NOMO-1 (cell line): ENCODE data around the gene GANAB.

Experiments
- DNase-seq, 2 experiments: peaks; one replicate each; lab custom pipeline; 2025; ENCODE audit not compliant: unreplicated experiment in 2 of 2; lab: John Stamatoyannopoulos, UW

The GANAB gene

DNA sequence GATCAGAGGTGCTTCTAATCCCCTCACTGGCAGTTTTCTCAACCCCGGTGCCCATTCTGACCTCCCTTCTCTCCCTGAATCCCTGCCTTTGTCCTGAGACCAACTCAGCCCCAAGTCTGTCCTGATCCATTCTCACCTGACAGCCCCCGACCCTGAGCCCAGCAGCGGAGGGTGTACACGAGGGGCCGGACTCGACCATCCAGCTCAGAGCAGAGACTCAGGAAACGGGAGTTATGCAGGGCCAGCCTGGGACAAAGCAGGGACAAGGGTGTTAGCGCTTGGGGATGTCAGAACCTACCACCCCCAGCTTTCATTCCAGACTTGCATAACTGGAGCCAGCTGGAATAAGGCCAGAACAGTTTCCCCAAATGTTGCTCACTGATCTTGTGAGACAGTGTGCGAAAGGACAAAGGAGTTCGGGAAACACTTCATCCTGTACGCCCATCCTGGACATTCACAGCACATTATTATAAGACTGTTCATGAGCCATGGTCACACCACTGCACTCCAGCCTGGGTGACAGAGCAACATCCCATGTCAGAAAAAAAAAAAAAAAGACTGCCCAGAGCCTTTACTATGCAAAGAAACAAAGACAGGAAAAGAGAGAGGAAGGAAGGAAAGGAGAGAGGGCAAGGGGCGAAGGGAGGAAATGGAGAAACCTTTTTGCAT lies 69.2 kb downstream of the GANAB start:
- DNase-seq, result no peak

DNA sequence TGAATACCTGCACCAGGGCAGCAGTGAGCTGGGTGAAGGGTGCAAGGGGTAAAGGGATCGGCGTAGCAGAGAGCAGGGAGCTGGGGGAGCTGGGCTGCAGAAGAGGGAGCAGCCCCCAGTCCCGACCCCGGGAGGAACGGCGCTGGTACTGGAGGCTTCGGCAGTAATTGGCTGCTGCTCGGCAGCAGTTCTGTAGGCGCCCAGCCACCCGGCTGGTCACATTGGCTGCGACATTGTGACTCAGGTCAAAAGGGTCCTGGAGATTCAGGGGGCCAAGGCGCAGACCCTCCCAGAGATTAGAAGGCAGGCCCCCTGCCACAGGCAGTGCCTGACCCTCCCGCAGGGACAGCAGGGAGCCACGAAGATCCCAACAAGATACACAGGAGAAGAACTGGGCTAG lies 70.6 kb downstream of the GANAB start:
- DNase-seq, result no peak

DNA sequence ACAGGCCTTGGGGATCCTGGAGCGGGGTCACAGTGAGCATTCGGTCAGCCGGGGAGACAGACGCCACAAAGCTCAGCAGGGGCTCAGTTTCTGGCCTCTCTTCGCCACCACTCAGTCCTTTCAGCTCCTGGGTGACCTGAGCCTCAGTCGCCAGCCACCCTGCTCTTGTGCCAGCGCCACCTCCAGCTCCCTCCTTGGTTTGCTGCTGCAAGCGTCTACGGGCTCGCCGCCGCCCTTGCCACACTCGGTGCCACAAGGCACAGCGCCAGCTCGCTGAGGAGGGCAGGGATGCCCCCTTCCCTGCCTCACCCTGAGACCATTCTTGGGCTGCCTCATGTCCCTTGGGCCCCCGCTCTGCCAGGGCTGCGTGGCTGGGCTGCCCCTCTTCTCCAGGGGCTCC lies 71.3 kb downstream of the GANAB start:
- no peak for DNase-seq
